Peyer's patch (tissue), 4 donors: ENCODE results near the gene DFFB. TPM values are rescaled to one million over a fixed set of nuclear protein-coding genes. Genes with fewer than 3 reads are reported as not detected.
A peak's percentile ranks its signal among the peaks of the same experiment; 100 is the strongest.

Source experiments
- DNase-seq, 3 donors: peaks; one replicate each; pipeline ENCODE4 v3.0.0-alpha.2; 2017 to 2019
- H3K27ac ChIP-seq, 4 donors: fragments of 200-600 bp; sonication (generic); one replicate each; pipeline ENCODE4 v1.5.1; 2016 to 2019
- H3K27me3 ChIP-seq, 2 donors: fragments of 200-600 bp; sonication (generic); one replicate each; pipeline ENCODE4 v1.5.1; 2019
- H3K36me3 ChIP-seq, 3 donors: fragments of 200-600 bp; sonication (generic); one replicate each; pipeline ENCODE4 v1.5.1; 2016 to 2019
- H3K4me1 ChIP-seq, 4 donors: fragments of 200-600 bp; sonication (generic); one replicate each; pipeline ENCODE4 v1.5.1; 2016 to 2019
- H3K4me3 ChIP-seq, 4 donors: fragments of 200-600 bp; sonication (generic); 1 replicate in 3 of 4; 2 replicates in 1 of 4; pipeline ENCODE4 v1.5.1; 2016 to 2019; ENCODE audit warnings: mild to moderate bottlenecking in 1 of 4
- H3K9me3 ChIP-seq, 4 donors: fragments of 200-600 bp; sonication (generic); one replicate each; pipeline ENCODE4 v1.5.1; 2016 to 2019; ENCODE audit warnings: mild to moderate bottlenecking in 1 of 4
- POLR2A ChIP-seq, 2 donors: fragments of 450-650 bp; IDR thresholded peaks; one replicate each; pipeline ENCODE4 v1.5.1; 2017; ENCODE audit warnings: antibody characterized with exemption in 2 of 2, mild to moderate bottlenecking in 2 of 2, moderate library complexity in 2 of 2
- total RNA-seq, 4 donors: library from RNA; depleted of rRNA; stranded (reverse); fragments of >200 nt; gene quantifications; one replicate each; pipeline ENCODE4 v1.1.0, GENCODE V29; 2016
- TF ChIP-seq, protein P1 (sequence below), 6 experiments: fragments of 450-650 bp in 4 of 6; fragments of 200-600 bp in 2 of 6; sonication (generic) in 1 of 6; IDR thresholded peaks; one replicate each; pipeline ENCODE4 v1.5.1; 2017 to 2019; ENCODE audit warnings: antibody characterized with exemption in 6 of 6, mild to moderate bottlenecking in 3 of 6, moderate library complexity in 1 of 6

The DFFB gene
- total RNA-seq, 4 donors from 2014 or later = 6.8 to 22.8 (median 13.7) TPM

DNA sequence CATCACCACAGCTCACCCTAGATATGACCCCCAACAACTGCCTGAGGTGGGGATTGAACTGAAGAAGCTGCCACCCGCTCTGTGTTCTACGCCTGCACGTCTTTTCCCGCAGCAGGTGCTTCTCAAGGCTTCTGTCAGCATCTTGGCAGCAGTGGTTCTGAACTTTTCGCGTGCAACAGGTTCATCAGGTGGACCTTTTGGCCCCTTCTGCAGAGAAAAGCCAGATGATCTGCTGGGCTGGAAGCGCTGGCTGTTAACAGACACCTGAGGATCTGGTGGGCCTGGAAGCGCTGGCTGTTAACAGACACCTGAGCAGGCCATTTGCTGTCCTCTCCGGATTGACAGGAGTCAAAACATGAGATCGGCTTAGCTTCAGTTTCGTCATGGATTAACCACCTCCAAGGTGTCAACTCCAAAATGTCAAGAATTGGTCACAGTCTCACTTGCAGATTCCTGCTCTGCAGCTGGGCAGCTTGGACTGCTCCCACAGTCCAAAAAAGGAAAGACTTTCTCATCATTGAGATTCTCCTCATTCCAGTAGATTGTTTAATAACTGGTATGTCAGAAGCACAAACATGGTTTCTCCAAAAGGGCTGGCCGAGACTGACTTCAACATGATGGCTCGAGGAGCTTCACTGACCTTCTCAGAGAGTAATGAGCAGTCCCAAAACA, 38.1 kb downstream of the DFFB start:
- Histone ChIP-seq H3K27ac (no peak overlapping the region), H3K4me3 (no peak overlapping the region), H3K4me1 (peaks cover 0 to 10% (median 2%) of the 10 kb centered on the region in 4 donors), H3K36me3 (peaks cover 0 to 14% (median 0%) of the 10 kb centered on the region in 3 donors), H3K9me3 (peaks cover 0 to 7% (median 2%) of the 10 kb centered on the region in 4 donors), H3K27me3 (no peaks in the 10 kb centered on the region)
- no peak for DNase-seq
- TF ChIP-seq, protein P1, sequence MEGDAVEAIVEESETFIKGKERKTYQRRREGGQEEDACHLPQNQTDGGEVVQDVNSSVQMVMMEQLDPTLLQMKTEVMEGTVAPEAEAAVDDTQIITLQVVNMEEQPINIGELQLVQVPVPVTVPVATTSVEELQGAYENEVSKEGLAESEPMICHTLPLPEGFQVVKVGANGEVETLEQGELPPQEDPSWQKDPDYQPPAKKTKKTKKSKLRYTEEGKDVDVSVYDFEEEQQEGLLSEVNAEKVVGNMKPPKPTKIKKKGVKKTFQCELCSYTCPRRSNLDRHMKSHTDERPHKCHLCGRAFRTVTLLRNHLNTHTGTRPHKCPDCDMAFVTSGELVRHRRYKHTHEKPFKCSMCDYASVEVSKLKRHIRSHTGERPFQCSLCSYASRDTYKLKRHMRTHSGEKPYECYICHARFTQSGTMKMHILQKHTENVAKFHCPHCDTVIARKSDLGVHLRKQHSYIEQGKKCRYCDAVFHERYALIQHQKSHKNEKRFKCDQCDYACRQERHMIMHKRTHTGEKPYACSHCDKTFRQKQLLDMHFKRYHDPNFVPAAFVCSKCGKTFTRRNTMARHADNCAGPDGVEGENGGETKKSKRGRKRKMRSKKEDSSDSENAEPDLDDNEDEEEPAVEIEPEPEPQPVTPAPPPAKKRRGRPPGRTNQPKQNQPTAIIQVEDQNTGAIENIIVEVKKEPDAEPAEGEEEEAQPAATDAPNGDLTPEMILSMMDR (IDR thresholded peaks at IDR 0.05) = no peak
- no peak for TF ChIP-seq POLR2A (IDR thresholded peaks at IDR 0.05)

- H3K9me3 ChIP-seq = peaks cover 0 to 7% (median 2%) of the 10 kb centered on the region in 4 donors
- H3K4me1 ChIP-seq = peaks cover 0 to 6% (median 2%) of the 10 kb centered on the region in 4 donors
- no peaks in the 10 kb centered on the region for H3K27me3 ChIP-seq
- no peak overlapping the region for H3K27ac ChIP-seq
- H3K36me3 ChIP-seq = peaks cover 0 to 11% (median 0%) of the 10 kb centered on the region in 3 donors
- no peak for TF ChIP-seq POLR2A (IDR thresholded peaks at IDR 0.05)
- TF ChIP-seq, protein P1 (IDR thresholded peaks at IDR 0.05) = no peak
- no peak for DNase-seq
- H3K4me3 ChIP-seq = no peak overlapping the region
These were observed 38.7 kb downstream of the DFFB start for GRCh38 chr1:3895951-3896325.

DNA sequence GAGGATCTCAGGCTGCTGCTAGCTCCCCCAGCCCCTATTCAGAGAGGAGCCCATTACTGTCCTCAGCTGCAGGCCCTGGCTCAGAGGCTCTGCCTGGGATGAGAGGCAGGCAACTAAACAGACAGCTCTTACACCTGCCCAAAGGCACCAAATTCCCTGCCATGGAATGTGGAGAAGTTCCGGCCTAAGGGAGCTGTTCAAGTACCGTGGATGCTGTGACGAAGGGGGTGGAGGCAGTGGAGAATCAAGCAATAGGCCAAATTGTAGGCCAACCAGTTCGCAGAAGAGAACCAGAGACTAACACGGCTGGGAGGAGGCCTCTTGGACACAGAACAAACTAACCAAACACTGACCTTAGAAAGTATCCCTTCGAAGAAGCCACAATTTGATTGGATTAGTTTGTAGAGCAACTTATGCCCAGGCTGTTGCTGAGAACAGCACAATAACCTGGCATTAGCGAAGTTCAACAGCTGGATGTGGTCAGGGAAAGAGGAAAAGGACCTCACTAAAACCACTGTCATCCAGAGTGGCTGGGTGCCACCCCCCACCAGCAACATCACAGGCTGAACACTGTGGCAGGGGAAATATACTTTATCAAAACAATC, 39.2 kb downstream of the DFFB start:
- Histone ChIP-seq H3K27ac (no peak overlapping the region), H3K36me3 (peaks cover 0 to 8% (median 0%) of the 10 kb centered on the region in 3 donors), H3K4me1 (peaks cover 0 to 7% (median 2%) of the 10 kb centered on the region in 4 donors), H3K9me3 (peaks cover 0 to 7% (median 2%) of the 10 kb centered on the region in 4 donors), H3K27me3 (no peaks in the 10 kb centered on the region), H3K4me3 (no peak overlapping the region)
- TF ChIP-seq POLR2A (IDR thresholded peaks at IDR 0.05) = no peak
- TF ChIP-seq, protein P1 (IDR thresholded peaks at IDR 0.05) = no peak
- no peak for DNase-seq

GRCh38 chr1:3898475-3898735, 41.1 kb downstream of the DFFB start:
- TF ChIP-seq POLR2A (IDR thresholded peaks at IDR 0.05) = no peak
- TF ChIP-seq, protein P1 (IDR thresholded peaks at IDR 0.05) = no peak

DNA sequence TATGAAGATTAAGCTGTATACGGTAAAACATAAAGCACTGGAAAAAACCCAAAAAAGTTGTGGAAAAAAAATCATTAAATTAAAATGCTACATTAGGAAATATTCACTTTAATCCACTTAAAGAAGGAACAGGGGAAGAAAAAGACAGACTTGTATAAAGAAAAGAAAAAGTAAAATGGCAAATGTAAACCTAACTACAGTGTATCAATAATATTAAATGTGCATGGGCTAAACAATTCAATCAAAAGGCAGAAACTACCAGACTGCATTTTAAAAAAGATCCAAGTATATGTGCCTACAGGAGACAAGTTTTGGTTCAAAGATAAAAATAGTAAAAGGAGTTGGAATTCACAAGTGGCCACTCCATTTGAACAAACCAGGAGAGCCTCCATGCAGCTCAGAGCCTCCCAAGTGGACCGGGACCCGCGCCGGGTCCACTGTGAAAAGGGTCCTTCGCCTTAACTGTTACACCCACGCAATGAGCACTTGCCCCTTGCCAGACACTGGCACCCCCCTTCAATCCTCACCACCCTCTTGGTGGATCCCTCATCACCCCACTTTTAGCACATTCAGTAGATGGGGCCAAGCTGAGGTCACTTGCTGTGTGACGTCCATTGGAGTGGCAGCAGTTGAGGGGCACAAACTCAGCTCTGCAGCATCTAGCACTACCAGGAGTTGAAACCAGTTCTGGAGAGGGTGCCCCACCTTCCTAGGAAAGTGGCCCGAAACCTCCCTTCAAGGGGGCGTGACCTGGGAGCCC, 41.9 kb downstream of the DFFB start:
- Histone ChIP-seq H3K27me3 (no peaks in the 10 kb centered on the region), H3K27ac (peak overlapping the region; percentile 89 to 100 (median 98)), H3K4me3 (peak overlapping the region; percentile 56 to 97 (median 88)), H3K9me3 (peaks cover 0 to 7% (median 2%) of the 10 kb centered on the region in 4 donors), H3K4me1 (peaks cover 0 to 32% (median 2%) of the 10 kb centered on the region in 4 donors), H3K36me3 (peaks cover 0 to 6% (median 0%) of the 10 kb centered on the region in 3 donors)
- no peak for DNase-seq
- TF ChIP-seq POLR2A (IDR thresholded peaks at IDR 0.05) = no peak
- TF ChIP-seq, protein P1 (IDR thresholded peaks at IDR 0.05) = no peak

More at GRCh38 chr1:3898475-3898735, 41.1 kb downstream of the DFFB start:
- H3K27me3 ChIP-seq = no peaks in the 10 kb centered on the region
- H3K36me3 ChIP-seq = peaks cover 0 to 6% (median 0%) of the 10 kb centered on the region in 3 donors
- DNase-seq = no peak
- H3K27ac ChIP-seq = no peak overlapping the region
- peaks cover 0 to 7% (median 2%) of the 10 kb centered on the region in 4 donors for H3K9me3 ChIP-seq
- H3K4me3 ChIP-seq = no peak overlapping the region
- peaks cover 0 to 25% (median 2%) of the 10 kb centered on the region in 4 donors for H3K4me1 ChIP-seq
